GM18505 (cell line): ENCODE results near the gene TBL1XR1.
A peak's percentile ranks its signal among the peaks of the same experiment; 100 is the strongest.

ENCODE experiments used
- ATAC-seq: cut with Tn5 transposase; IDR thresholded peaks from one replicate; pipeline ENCODE4 v1.9.1; 2021; ENCODE audit not compliant: unreplicated experiment
- POLR2A ChIP-seq: IDR thresholded peaks from 4 replicates; pipeline ENCODE4 v1.6.1; 2011; ENCODE audit warnings: borderline replicate concordance; ENCODE audit not compliant: insufficient read depth, insufficient read length; ENCODE audit errors: extremely low read depth

The TBL1XR1 gene

GRCh38 chr3:177197041-177197726 lies at the start of gene TBL1XR1:
Gene TBL1XR1 (minus strand): TSS chr3:177197482. CDS start chr3:177064977, 132,505 bp downstream.
- TF ChIP-seq POLR2A: peak; percentile 44
- ATAC-seq: peak; percentile 51

GRCh38 chr3:177245250-177245649 lies 48.0 kb upstream of the TBL1XR1 start:
- TF ChIP-seq POLR2A: no peak
- no peak for ATAC-seq

GRCh38 chr3:177244606-177245005 lies 47.3 kb upstream of the TBL1XR1 start:
- TF ChIP-seq POLR2A: no peak
- ATAC-seq: no peak

- no peak for ATAC-seq
- no peak for TF ChIP-seq POLR2A
Observed at GRCh38 chr3:177238686-177239216, 41.5 kb upstream of the TBL1XR1 start.

GRCh38 chr3:177237206-177237605 lies 39.9 kb upstream of the TBL1XR1 start:
- no peak for TF ChIP-seq POLR2A
- no peak for ATAC-seq

- ATAC-seq: no peak
- no peak for TF ChIP-seq POLR2A
Observed at GRCh38 chr3:177236704-177237103, 39.4 kb upstream of the TBL1XR1 start.

GRCh38 chr3:177234121-177234520 lies 36.8 kb upstream of the TBL1XR1 start:
- TF ChIP-seq POLR2A: no peak
- no peak for ATAC-seq

- TF ChIP-seq POLR2A: no peak
- no peak for ATAC-seq
Observed at GRCh38 chr3:177231242-177231641, 34.0 kb upstream of the TBL1XR1 start.

- no peak for ATAC-seq
Observed at GRCh38 chr3:177230641-177231040, 33.4 kb upstream of the TBL1XR1 start.

GRCh38 chr3:177229791-177230190 lies 32.5 kb upstream of the TBL1XR1 start:
- ATAC-seq: no peak
- no peak for TF ChIP-seq POLR2A

More at GRCh38 chr3:177230641-177231040, 33.4 kb upstream of the TBL1XR1 start:
- TF ChIP-seq POLR2A: no peak

GRCh38 chr3:177228601-177229190 lies 31.4 kb upstream of the TBL1XR1 start:
- no peak for TF ChIP-seq POLR2A
- no peak for ATAC-seq

- no peak for TF ChIP-seq POLR2A
- ATAC-seq: no peak
Observed at GRCh38 chr3:177224414-177224813, 27.1 kb upstream of the TBL1XR1 start.

GRCh38 chr3:177221744-177222143 lies 24.5 kb upstream of the TBL1XR1 start:
- ATAC-seq: no peak
- no peak for TF ChIP-seq POLR2A
